HG02885 (cell line): ENCODE measurements around the gene PMIS2.
A peak's percentile ranks its signal among the peaks of the same experiment; 100 is the strongest.

ENCODE experiments used
- ATAC-seq: cut with Tn5 transposase; IDR thresholded peaks from one replicate; pipeline ENCODE4 v1.9.1; 2021; ENCODE audit warnings: mild to moderate bottlenecking; ENCODE audit not compliant: unreplicated experiment, poor library complexity

Gene PMIS2

GRCh38 chr19:35585848-35586247, at the start of gene PMIS2:
Gene PMIS2, plus strand, starts transcription at chr19:35586173. Its CDS starts 87 bp downstream, at chr19:35586260.
- ATAC-seq: no peak

- no peak for ATAC-seq
Observed at GRCh38 chr19:35539314-35539713, 46.7 kb upstream of the PMIS2 start.

GRCh38 chr19:35539850-35540249, 46.1 kb upstream of the PMIS2 start:
- no peak for ATAC-seq

GRCh38 chr19:35540356-35540927, 45.5 kb upstream of the PMIS2 start:
- ATAC-seq: no peak

- no peak for ATAC-seq
Observed at GRCh38 chr19:35542209-35542608, 43.8 kb upstream of the PMIS2 start.

- no peak for ATAC-seq
Observed at GRCh38 chr19:35543280-35544109, 42.5 kb upstream of the PMIS2 start.

GRCh38 chr19:35544110-35544802, 41.7 kb upstream of the PMIS2 start:
- no peak for ATAC-seq

GRCh38 chr19:35545001-35545854, 40.7 kb upstream of the PMIS2 start, which contains the start of gene TMEM147:
Gene TMEM147, plus strand, starts transcription at chr19:35545626. Its CDS starts 114 bp downstream, at chr19:35545740.
- peak; percentile 86 for ATAC-seq

GRCh38 chr19:35545855-35546381, 40.1 kb upstream of the PMIS2 start:
- peak; percentile 35 for ATAC-seq

- no peak for ATAC-seq
Observed at GRCh38 chr19:35546532-35546931, 39.4 kb upstream of the PMIS2 start.

- no peak for ATAC-seq
Observed at GRCh38 chr19:35549174-35549788, 36.7 kb upstream of the PMIS2 start.

- no peak for ATAC-seq
Observed at GRCh38 chr19:35549879-35550523, 36.0 kb upstream of the PMIS2 start.

GRCh38 chr19:35551091-35551810, 34.7 kb upstream of the PMIS2 start:
- no peak for ATAC-seq

- no peak for ATAC-seq
Observed at GRCh38 chr19:35552534-35553384, 33.2 kb upstream of the PMIS2 start.

- no peak for ATAC-seq
Observed at GRCh38 chr19:35553385-35554000, 32.5 kb upstream of the PMIS2 start.

GRCh38 chr19:35554076-35554475, 31.9 kb upstream of the PMIS2 start:
- ATAC-seq: no peak
